Measurements from ENCODE around the gene NHSL2.

The NHSL2 gene

GRCh38 chrX:71912156-71912555 lies 1.5 kb downstream of the NHSL2 start:
- no peaks in the 10 kb centered on the region for H3K9me3 ChIP-seq (ENCODE audit: insufficient read depth, low read length)
- peak overlapping the region; percentile 76 for H3K4me3 ChIP-seq (ENCODE audit: insufficient read length, low read depth)
- no peak for DNase-seq (ENCODE audit: low read depth, low spot score)
- TF ChIP-seq ZNF274 (IDR thresholded peaks at IDR 0.05; ENCODE audit: low read depth, low read length) (no peak), YY1 (IDR thresholded peaks at IDR 0.05; ENCODE audit: insufficient read depth, insufficient read length) (no peak), SUZ12 (IDR thresholded peaks at IDR 0.05; ENCODE audit: extremely low read depth, insufficient read depth, insufficient read length) (no peak)
- H3K36me3 ChIP-seq (ENCODE audit: insufficient read depth, insufficient read length, low read length): peaks cover 28% of the 10 kb centered on the region
- H3K27me3 ChIP-seq (ENCODE audit: insufficient read depth, insufficient read length): no peaks in the 10 kb centered on the region
- H3K9ac ChIP-seq (ENCODE audit: insufficient read length, low read depth): peak overlapping the region; percentile 91
- H3K4me1 ChIP-seq (ENCODE audit: insufficient read depth, insufficient read length): peaks cover 3% of the 10 kb centered on the region

DNA sequence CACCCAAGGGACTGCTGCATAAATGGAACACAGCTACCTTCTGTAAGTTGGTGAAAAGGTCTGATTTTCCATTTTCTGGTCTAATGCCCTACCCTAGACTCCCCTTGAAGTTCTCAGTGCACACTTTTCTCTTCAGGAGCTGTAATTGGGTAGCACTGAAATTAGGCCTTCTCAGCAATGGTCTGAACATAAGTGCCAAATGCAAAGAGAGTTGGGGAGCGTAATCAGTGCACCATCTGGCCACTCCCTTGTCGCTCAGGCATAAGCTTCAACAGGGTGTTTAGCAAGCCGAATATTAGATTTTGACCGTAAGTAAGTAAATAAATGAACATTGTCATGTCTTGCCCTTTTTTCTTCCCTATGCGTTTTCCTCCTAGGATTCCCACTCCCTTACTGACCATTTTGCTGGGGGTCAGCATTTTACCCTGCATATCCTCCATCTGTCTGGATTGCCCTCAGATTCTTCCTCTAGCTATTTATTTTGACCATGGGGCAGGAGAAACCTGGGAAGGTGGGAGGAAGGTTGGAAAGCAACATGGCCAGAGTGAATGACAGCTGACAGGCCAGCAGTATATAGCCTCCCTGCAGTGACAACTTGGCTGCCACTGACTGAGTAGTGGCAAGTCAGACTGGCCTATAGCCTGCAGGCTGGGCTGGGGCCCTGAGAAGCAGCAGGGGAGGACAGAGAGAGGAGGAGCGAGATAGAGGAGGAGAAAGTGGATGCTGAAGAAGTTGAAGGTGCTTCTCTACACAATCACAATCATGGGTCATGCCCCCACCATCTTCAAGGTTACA lies 2.7 kb downstream of the NHSL2 start:
- peaks cover 28% of the 10 kb centered on the region for H3K36me3 ChIP-seq (ENCODE audit: insufficient read depth, insufficient read length, low read length)

GRCh38 chrX:71917621-71918343 lies 7.1 kb downstream of the NHSL2 start:
- DNase-seq (ENCODE audit: low read depth, low spot score): peak; percentile 85
- no peaks in the 10 kb centered on the region for H3K27me3 ChIP-seq (ENCODE audit: insufficient read depth, insufficient read length)
- H3K9ac ChIP-seq (ENCODE audit: insufficient read length, low read depth): peak overlapping the region; percentile 45
- no peaks in the 10 kb centered on the region for H3K9me3 ChIP-seq (ENCODE audit: insufficient read depth, low read length)
- no peak overlapping the region for H3K4me3 ChIP-seq (ENCODE audit: insufficient read length, low read depth)
- no peak for TF ChIP-seq YY1 (IDR thresholded peaks at IDR 0.05; ENCODE audit: insufficient read depth, insufficient read length)
- no peak for TF ChIP-seq SUZ12 (IDR thresholded peaks at IDR 0.05; ENCODE audit: extremely low read depth, insufficient read depth, insufficient read length)
- TF ChIP-seq ZNF274 (IDR thresholded peaks at IDR 0.05; ENCODE audit: low read depth, low read length): no peak
- H3K36me3 ChIP-seq (ENCODE audit: insufficient read depth, insufficient read length, low read length): peaks cover 26% of the 10 kb centered on the region
- peaks cover 3% of the 10 kb centered on the region for H3K4me1 ChIP-seq (ENCODE audit: insufficient read depth, insufficient read length)

More for the DNA sequence above, 2.7 kb downstream of the NHSL2 start:
- no peak for DNase-seq (ENCODE audit: low read depth, low spot score)
- Histone ChIP-seq H3K9me3 (ENCODE audit: insufficient read depth, low read length) (no peaks in the 10 kb centered on the region), H3K27me3 (ENCODE audit: insufficient read depth, insufficient read length) (no peaks in the 10 kb centered on the region), H3K4me1 (ENCODE audit: insufficient read depth, insufficient read length) (peaks cover 3% of the 10 kb centered on the region), H3K4me3 (ENCODE audit: insufficient read length, low read depth) (no peak overlapping the region), H3K9ac (ENCODE audit: insufficient read length, low read depth) (no peak overlapping the region)
- TF ChIP-seq ZNF274 (IDR thresholded peaks at IDR 0.05; ENCODE audit: low read depth, low read length) (no peak), SUZ12 (IDR thresholded peaks at IDR 0.05; ENCODE audit: extremely low read depth, insufficient read depth, insufficient read length) (no peak), YY1 (IDR thresholded peaks at IDR 0.05; ENCODE audit: insufficient read depth, insufficient read length) (no peak)

DNA sequence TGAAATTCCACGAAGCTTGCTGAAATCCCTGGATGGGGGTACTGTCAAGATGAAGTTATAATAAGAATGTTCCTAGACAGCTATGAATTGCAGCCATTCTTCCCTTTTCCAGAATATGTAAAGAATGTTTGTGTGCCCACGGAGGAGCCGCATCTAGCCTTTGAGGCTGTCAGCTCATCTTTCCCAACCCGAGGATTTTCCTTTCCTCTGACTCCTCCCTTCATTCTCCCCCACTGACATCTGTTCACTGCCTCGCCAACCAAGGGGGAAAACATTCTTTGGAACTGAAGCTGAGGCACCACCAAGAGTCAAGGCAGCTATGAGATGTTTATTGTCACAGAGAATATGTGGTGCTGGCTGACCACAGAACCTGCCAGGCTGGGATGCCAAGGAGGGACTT lies 8.8 kb downstream of the NHSL2 start:
- Histone ChIP-seq H3K4me1 (ENCODE audit: insufficient read depth, insufficient read length) (no peaks in the 10 kb centered on the region), H3K9me3 (ENCODE audit: insufficient read depth, low read length) (no peaks in the 10 kb centered on the region), H3K9ac (ENCODE audit: insufficient read length, low read depth) (no peak overlapping the region), H3K36me3 (ENCODE audit: insufficient read depth, insufficient read length, low read length) (peaks cover 11% of the 10 kb centered on the region), H3K27me3 (ENCODE audit: insufficient read depth, insufficient read length) (no peaks in the 10 kb centered on the region), H3K4me3 (ENCODE audit: insufficient read length, low read depth) (no peak overlapping the region)
- TF ChIP-seq SUZ12 (IDR thresholded peaks at IDR 0.05; ENCODE audit: extremely low read depth, insufficient read depth, insufficient read length) (no peak), YY1 (IDR thresholded peaks at IDR 0.05; ENCODE audit: insufficient read depth, insufficient read length) (no peak), ZNF274 (IDR thresholded peaks at IDR 0.05; ENCODE audit: low read depth, low read length) (no peak)
- DNase-seq (ENCODE audit: low read depth, low spot score): no peak

DNA sequence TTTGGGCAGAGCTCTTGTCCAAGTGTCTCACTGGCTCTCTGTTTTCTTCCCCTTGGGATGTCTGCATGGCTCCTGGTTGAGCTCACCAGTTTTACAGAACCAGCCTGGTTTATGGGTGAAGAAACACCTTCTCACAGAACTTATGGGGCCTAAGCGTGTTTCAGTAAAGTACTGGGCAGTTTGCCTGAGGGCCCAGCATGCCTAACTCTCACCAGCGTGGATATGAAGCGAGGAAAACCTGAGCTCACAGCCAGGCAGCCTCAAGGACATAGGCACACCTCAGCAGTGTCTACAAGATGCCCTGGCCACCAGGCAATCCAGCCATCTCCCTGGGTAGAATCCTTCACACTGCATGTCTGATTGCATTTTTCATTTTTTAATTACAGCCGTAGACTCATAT lies 9.2 kb downstream of the NHSL2 start:
- Histone ChIP-seq H3K4me3 (ENCODE audit: insufficient read length, low read depth) (no peak overlapping the region), H3K27me3 (ENCODE audit: insufficient read depth, insufficient read length) (no peaks in the 10 kb centered on the region), H3K9ac (ENCODE audit: insufficient read length, low read depth) (no peak overlapping the region), H3K36me3 (ENCODE audit: insufficient read depth, insufficient read length, low read length) (peaks cover 11% of the 10 kb centered on the region), H3K9me3 (ENCODE audit: insufficient read depth, low read length) (no peaks in the 10 kb centered on the region), H3K4me1 (ENCODE audit: insufficient read depth, insufficient read length) (no peaks in the 10 kb centered on the region)
- TF ChIP-seq YY1 (IDR thresholded peaks at IDR 0.05; ENCODE audit: insufficient read depth, insufficient read length): no peak
- TF ChIP-seq SUZ12 (IDR thresholded peaks at IDR 0.05; ENCODE audit: extremely low read depth, insufficient read depth, insufficient read length): no peak
- no peak for TF ChIP-seq ZNF274 (IDR thresholded peaks at IDR 0.05; ENCODE audit: low read depth, low read length)
- DNase-seq (ENCODE audit: low read depth, low spot score): no peak

GRCh38 chrX:71922686-71923085 lies 12.0 kb downstream of the NHSL2 start:
- no peaks in the 10 kb centered on the region for H3K4me1 ChIP-seq (ENCODE audit: insufficient read depth, insufficient read length)
- H3K4me3 ChIP-seq (ENCODE audit: insufficient read length, low read depth): no peak overlapping the region
- DNase-seq (ENCODE audit: low read depth, low spot score): no peak
- TF ChIP-seq YY1 (IDR thresholded peaks at IDR 0.05; ENCODE audit: insufficient read depth, insufficient read length): no peak
- TF ChIP-seq ZNF274 (IDR thresholded peaks at IDR 0.05; ENCODE audit: low read depth, low read length): no peak
- no peak for TF ChIP-seq SUZ12 (IDR thresholded peaks at IDR 0.05; ENCODE audit: extremely low read depth, insufficient read depth, insufficient read length)
- no peak overlapping the region for H3K9ac ChIP-seq (ENCODE audit: insufficient read length, low read depth)
- H3K27me3 ChIP-seq (ENCODE audit: insufficient read depth, insufficient read length): no peaks in the 10 kb centered on the region
- no peaks in the 10 kb centered on the region for H3K9me3 ChIP-seq (ENCODE audit: insufficient read depth, low read length)
- no peaks in the 10 kb centered on the region for H3K36me3 ChIP-seq (ENCODE audit: insufficient read depth, insufficient read length, low read length)

DNA sequence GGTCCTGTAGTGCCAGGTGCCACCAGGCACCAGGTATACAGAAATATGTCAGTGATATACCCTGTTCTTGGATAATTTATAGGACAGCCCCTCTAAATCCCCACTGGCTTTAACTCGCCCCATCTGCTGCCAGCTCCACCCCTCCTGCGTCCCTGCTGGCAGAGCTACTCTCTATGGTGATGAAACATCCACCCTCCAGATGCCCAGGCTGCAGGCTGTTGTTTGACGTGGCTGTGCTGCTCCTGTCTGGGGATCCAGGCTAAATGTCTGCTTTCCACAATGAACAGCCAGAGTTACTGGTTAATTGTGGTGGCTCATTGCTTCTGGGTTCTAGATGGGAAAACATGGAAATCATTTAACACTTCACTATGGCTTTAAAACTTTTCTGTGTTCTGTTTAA lies 12.9 kb downstream of the NHSL2 start:
- no peak for DNase-seq (ENCODE audit: low read depth, low spot score)
- peaks cover 6% of the 10 kb centered on the region for H3K36me3 ChIP-seq (ENCODE audit: insufficient read depth, insufficient read length, low read length)
- no peaks in the 10 kb centered on the region for H3K9me3 ChIP-seq (ENCODE audit: insufficient read depth, low read length)
- H3K4me1 ChIP-seq (ENCODE audit: insufficient read depth, insufficient read length): no peaks in the 10 kb centered on the region
- no peaks in the 10 kb centered on the region for H3K27me3 ChIP-seq (ENCODE audit: insufficient read depth, insufficient read length)
- TF ChIP-seq YY1 (IDR thresholded peaks at IDR 0.05; ENCODE audit: insufficient read depth, insufficient read length) (no peak), ZNF274 (IDR thresholded peaks at IDR 0.05; ENCODE audit: low read depth, low read length) (no peak), SUZ12 (IDR thresholded peaks at IDR 0.05; ENCODE audit: extremely low read depth, insufficient read depth, insufficient read length) (no peak)
- no peak overlapping the region for H3K9ac ChIP-seq (ENCODE audit: insufficient read length, low read depth)
- H3K4me3 ChIP-seq (ENCODE audit: insufficient read length, low read depth): no peak overlapping the region

All from NT2/D1 (cell line).